PC-9 (cell line): ENCODE results near the gene RASGEF1B. TPM values are rescaled to one million over a fixed set of nuclear protein-coding genes. Genes with fewer than 3 reads are reported as not detected.

Experiments
- BruUV-seq: library from RNA; stranded (reverse); fragments of 400-500 nt; replicated peaks from 2 replicates; lab custom pipeline; 2021; lab: Mats Ljungman, UMichigan
- CTCF ChIA-PET: fragments of 300-600 bp; sonication (Branson Sonifier 250); formaldehyde crosslinking; loops from one replicate; lab custom pipeline; 2022; ENCODE audit warnings: antibody characterized with exemption; lab: Charles Lee
- POLR2A ChIA-PET: fragments of 300-600 bp; sonication (Branson Sonifier 250); formaldehyde crosslinking; loops from one replicate; lab custom pipeline; 2022; ENCODE audit warnings: antibody characterized with exemption; ENCODE audit not compliant: unreplicated experiment; lab: Charles Lee
- DNase-seq, 2 experiments: peaks; one replicate each; pipeline versions ENCODE4 v3.0.0 to v3.0.0-alpha.2; 2015 to 2022; ENCODE audit warnings: mixed read lengths in 1 of 2
- H2AFZ ChIP-seq: fragments of 200-600 bp; sonication (generic); 2 replicates; pipeline ENCODE4 v1.8.1; 2017; ENCODE audit warnings: antibody characterized with exemption
- H3F3A ChIP-seq: fragments of 200-600 bp; sonication (generic); 2 replicates; pipeline ENCODE4 v1.8.1; 2017; ENCODE audit warnings: antibody characterized with exemption, mild to moderate bottlenecking, low read depth; ENCODE audit not compliant: insufficient read depth
- H3K27ac ChIP-seq: fragments of 200-600 bp; sonication (generic); 2 replicates; pipeline ENCODE4 v1.6.1; 2016; ENCODE audit warnings: mixed run types
- H3K27me3 ChIP-seq: fragments of 200-600 bp; sonication (generic); 2 replicates; pipeline ENCODE4 v1.6.1; 2016; ENCODE audit warnings: low read depth, mixed run types; ENCODE audit not compliant: insufficient read depth
- H3K36me3 ChIP-seq: fragments of 200-600 bp; sonication (generic); 2 replicates; pipeline ENCODE4 v1.6.1; 2016; ENCODE audit warnings: low read depth, mixed run types
- H3K4me1 ChIP-seq: fragments of 200-600 bp; sonication (generic); replicated peaks from 2 replicates; pipeline ENCODE4 v1.6.1; 2016; ENCODE audit warnings: mixed run types; ENCODE audit not compliant: insufficient read depth
- H3K4me2 ChIP-seq: fragments of 200-600 bp; sonication (generic); 2 replicates; pipeline ENCODE4 v1.6.1; 2017; ENCODE audit warnings: mixed run types
- H3K4me3 ChIP-seq: fragments of 200-600 bp; sonication (generic); 2 replicates; pipeline ENCODE4 v1.6.1; 2016; ENCODE audit warnings: mixed run types
- H3K79me2 ChIP-seq: fragments of 200-600 bp; sonication (generic); 2 replicates; pipeline ENCODE4 v1.6.1; 2017; ENCODE audit warnings: low read depth, mixed run types
- H3K9me2 ChIP-seq: fragments of 200-600 bp; sonication (generic); 2 replicates; pipeline ENCODE4 v1.8.1; 2017; ENCODE audit warnings: mild to moderate bottlenecking; ENCODE audit not compliant: insufficient read depth
- H3K9me3 ChIP-seq: fragments of 200-600 bp; sonication (generic); 2 replicates; pipeline ENCODE4 v1.8.1; 2016; ENCODE audit warnings: low read depth; ENCODE audit not compliant: insufficient read depth
- H4K20me1 ChIP-seq: fragments of 200-600 bp; sonication (generic); 2 replicates; pipeline ENCODE4 v1.8.1; 2017; ENCODE audit not compliant: insufficient read depth
- CTCF ChIP-seq: fragments of 200-600 bp; sonication (generic); conservative IDR thresholded peaks from 2 replicates; pipeline ENCODE4 v1.6.1; 2017; ENCODE audit warnings: mixed run types, antibody characterized with exemption, mild to moderate bottlenecking, moderate library complexity
- EZH2 ChIP-seq: fragments of 200-600 bp; sonication (generic); IDR thresholded peaks from 2 replicates; pipeline ENCODE4 v1.8.0; 2017; ENCODE audit warnings: antibody characterized with exemption, low read depth
- intact Hi-C: fragments of 100-400 bp; cut with micrococcal nuclease; formaldehyde crosslinking; loops from one replicate; pipeline ENCODE4 v1.10.0; 2022; ENCODE audit not compliant: unreplicated experiment
- total RNA-seq: library from RNA; stranded (reverse); gene quantifications from 2 replicates; pipeline ENCODE4 v1.2.3, GENCODE V29; 2021

RASGEF1B gene
- total RNA-seq, 1 experiment from 2014 or later = 1.0 TPM

GRCh38 chr4:81512001-81512756, 40.5 kb upstream of the RASGEF1B start:
- ChIA-PET POLR2A (no interaction called here), CTCF (no interaction called here)
- Histone ChIP-seq H3K79me2 (no peaks in the 10 kb centered on the region), H4K20me1 (no peaks in the 10 kb centered on the region), H3K9me2 (no peaks in the 10 kb centered on the region), H3K9me3 (no peaks in the 10 kb centered on the region), H2AFZ (no peak overlapping the region), H3K36me3 (no peaks in the 10 kb centered on the region), H3K27ac (no peak overlapping the region), H3F3A (no peaks in the 10 kb centered on the region), H3K4me2 (no peak overlapping the region), H3K4me3 (no peak overlapping the region), H3K27me3 (no peaks in the 10 kb centered on the region), H3K4me1 (no peaks in the 10 kb centered on the region)
- no TSS peak for BruUV-seq
- intact Hi-C loops = no loop called here
- DNase-seq = no peak
- TF ChIP-seq EZH2 (no peak), CTCF (no peak)

DNA sequence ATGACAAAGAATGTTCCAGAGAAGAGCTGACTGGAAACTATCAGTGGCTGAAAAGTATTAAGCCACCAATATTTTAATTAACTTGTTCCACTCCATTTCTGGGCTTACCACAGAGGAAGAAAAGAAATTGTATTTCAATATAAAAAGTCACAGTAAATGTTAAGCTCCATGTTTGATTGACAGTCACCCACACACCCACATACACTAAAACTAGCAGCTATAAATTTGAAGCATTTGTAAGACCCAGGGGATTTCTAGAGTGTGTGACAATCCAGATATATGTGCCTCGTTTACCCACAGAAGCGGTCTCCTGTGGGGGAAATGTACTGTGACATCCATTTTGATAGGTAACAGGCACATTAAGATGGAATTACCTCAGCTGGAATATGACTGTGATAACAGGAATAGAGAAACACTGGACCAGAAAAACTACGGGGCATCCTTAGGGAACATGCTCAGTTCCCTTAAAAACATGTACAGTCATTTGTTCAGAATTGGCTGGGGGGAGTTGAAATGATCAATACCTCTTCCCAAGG, 39.0 kb upstream of the RASGEF1B start:
- Histone ChIP-seq H3K27ac (no peak overlapping the region), H3K4me3 (no peak overlapping the region), H4K20me1 (no peaks in the 10 kb centered on the region), H3K9me3 (no peaks in the 10 kb centered on the region), H3K27me3 (no peaks in the 10 kb centered on the region), H3K79me2 (no peaks in the 10 kb centered on the region), H3F3A (no peaks in the 10 kb centered on the region), H3K4me1 (no peaks in the 10 kb centered on the region), H3K4me2 (no peak overlapping the region), H3K9me2 (no peaks in the 10 kb centered on the region), H2AFZ (no peak overlapping the region), H3K36me3 (no peaks in the 10 kb centered on the region)
- no peak for DNase-seq
- intact Hi-C loops = no loop called here
- ChIA-PET POLR2A (interaction anchor here (0.6 kb wide), 1 partner anchor 106 kb away, joined by 6 read pairs; no protein-coding TSS in a partner anchor), CTCF (no interaction called here)
- no TSS peak for BruUV-seq
- TF ChIP-seq EZH2 = no peak
- no peak for TF ChIP-seq CTCF

- no TSS peak for BruUV-seq
- H3K79me2 ChIP-seq = no peaks in the 10 kb centered on the region
- DNase-seq = no peak
- no peak overlapping the region for H3K4me2 ChIP-seq
- H3K4me3 ChIP-seq = no peak overlapping the region
- H4K20me1 ChIP-seq = no peaks in the 10 kb centered on the region
- H3K9me2 ChIP-seq = no peaks in the 10 kb centered on the region
- no peak overlapping the region for H3K27ac ChIP-seq
- POLR2A ChIA-PET = interaction anchor here (0.5 kb wide), 1 partner anchor 9 kb away, joined by 5 read pairs; no protein-coding TSS in a partner anchor
- no peaks in the 10 kb centered on the region for H3K9me3 ChIP-seq
- intact Hi-C loops = no loop called here
- no peaks in the 10 kb centered on the region for H3K27me3 ChIP-seq
- TF ChIP-seq CTCF (no peak), EZH2 (no peak)
- H3K36me3 ChIP-seq = no peaks in the 10 kb centered on the region
- CTCF ChIA-PET = no interaction called here
- H3F3A ChIP-seq = no peaks in the 10 kb centered on the region
- H3K4me1 ChIP-seq = no peaks in the 10 kb centered on the region
- no peak overlapping the region for H2AFZ ChIP-seq
Observed at GRCh38 chr4:81509822-81510221, 38.1 kb upstream of the RASGEF1B start.
